Kidney (tissue), 14 donors: ENCODE results near the gene MAMLD1. TPM values are rescaled to one million over a fixed set of nuclear protein-coding genes. Genes with fewer than 3 reads are reported as not detected.

Experiments
- DNase-seq, 5 donors: peaks; one replicate each; pipeline ENCODE4 v3.0.0-alpha.2; 2013 to 2020
- FAIRE-seq: peaks from 2 replicates; lab custom pipeline; 2012; peaks lifted over from hg19 to GRCh38; lab: Jason Lieb, UNC
- H3K27ac ChIP-seq, 2 donors: one replicate each; pipeline ENCODE4 v1.7.0; 2013; ENCODE audit warnings: low read depth in 2 of 2, low read length in 2 of 2, inconsistent platforms in 1 of 2
- H3K27me3 ChIP-seq: one replicate; pipeline ENCODE4 v1.7.1; 2013; ENCODE audit warnings: low read length, inconsistent platforms; ENCODE audit not compliant: control insufficient read depth, insufficient read depth
- H3K36me3 ChIP-seq, 3 donors: one replicate each; pipeline versions ENCODE4 v1.7.0 to v1.7.1; 2013; ENCODE audit warnings: low read length in 3 of 3, control low read depth in 1 of 3, inconsistent platforms in 1 of 3; ENCODE audit not compliant: insufficient read depth in 3 of 3, control insufficient read depth in 2 of 3
- H3K4me1 ChIP-seq, 3 donors: one replicate each; pipeline versions ENCODE4 v1.7.0 to v1.7.1; 2013; ENCODE audit warnings: low read length in 3 of 3, inconsistent platforms in 1 of 3, low read depth in 1 of 3; ENCODE audit not compliant: control insufficient read depth in 2 of 3, insufficient read depth in 2 of 3
- H3K4me3 ChIP-seq, 3 donors: one replicate each; pipeline versions ENCODE4 v1.7.0 to v1.8.1; 2013; ENCODE audit warnings: low read length in 3 of 3, control low read depth in 1 of 3, inconsistent platforms in 1 of 3
- H3K9ac ChIP-seq, 3 donors: one replicate each; pipeline versions ENCODE4 v1.7.0 to v1.7.1; 2013; ENCODE audit warnings: low read length in 3 of 3, control low read depth in 1 of 3, inconsistent platforms in 1 of 3
- H3K9me3 ChIP-seq, 3 donors: one replicate each; pipeline versions ENCODE4 v1.7.0 to v1.7.1; 2013; ENCODE audit warnings: low read length in 3 of 3, control low read depth in 1 of 3, inconsistent platforms in 1 of 3; ENCODE audit not compliant: control insufficient read depth in 2 of 3, insufficient read depth in 1 of 3
- CTCF ChIP-seq: IDR thresholded peaks from 3 replicates; pipeline ENCODE4 v1.5.1; 2012; ENCODE audit warnings: mild to moderate bottlenecking, moderate library complexity, borderline replicate concordance; ENCODE audit not compliant: insufficient read depth; ENCODE audit errors: extremely low read depth
- intact Hi-C: fragments of 100-400 bp; cut with DNase I; formaldehyde crosslinking; loops from one replicate; pipeline ENCODE4 v1.11.1; 2022
- polyA plus RNA-seq: library from polyadenylated mRNA; stranded (reverse); fragments of 350-450 nt; fragmentation: Illumina TruSeq; extraction: RNeasy Lipid Tissue Mini Kit (QIAGEN cat#74804); gene quantifications from one replicate; pipeline ENCODE4 v1.2.3, GENCODE V29; 2014; ENCODE audit warnings: low read depth, low replicate concordance; ENCODE audit not compliant: insufficient read depth
- total RNA-seq: library from RNA; stranded (reverse); fragmentation: NEBNext Ultra II Directional; extraction: Animal tissue kit (Norgen Biotek cat#: 25700); gene quantifications from one replicate; pipeline ENCODE4 v1.2.1, GENCODE V29; 2021
- donor health status: control.
- donor health status: control.
- donor health status: control.
- donor health status: control.
- donor health status: control.
- donor health status: DM: yes; HTN: yes; CAD: no.
- donor health status: Normal renal cell carcinoma (clear cell type).

The MAMLD1 gene
- total and polyA plus RNA-seq, 2 donors from 2014 or later: 1.4 to 6.5 TPM

DNA sequence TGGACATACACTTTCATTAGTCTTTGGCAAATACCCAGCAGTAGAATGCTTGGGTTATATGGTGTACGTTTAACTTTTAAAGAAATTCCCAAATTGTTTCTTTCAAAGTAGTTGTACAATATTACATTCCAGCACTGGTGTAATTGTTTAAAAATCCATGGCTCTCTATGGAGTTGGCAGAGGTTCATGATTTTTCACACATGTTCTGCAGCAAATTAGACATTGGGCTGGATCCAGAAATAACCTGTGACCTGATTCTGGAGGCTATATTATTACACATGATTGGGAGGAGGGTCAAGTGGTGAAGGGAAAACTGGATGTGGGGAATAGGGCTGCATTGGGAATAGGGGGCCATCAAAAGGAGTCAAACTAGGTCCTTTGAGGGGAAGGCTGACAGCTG lies 41.9 kb downstream of the MAMLD1 start:
- Histone ChIP-seq H3K4me3 (no peak overlapping the region), H3K36me3 (no peaks in the 10 kb centered on the region), H3K9ac (no peak overlapping the region), H3K27me3 (no peaks in the 10 kb centered on the region), H3K4me1 (no peaks in the 10 kb centered on the region), H3K27ac (no peak overlapping the region), H3K9me3 (no peaks in the 10 kb centered on the region)
- no peak for DNase-seq
- no peak for TF ChIP-seq CTCF
- FAIRE-seq: no peak
- intact Hi-C loops: no loop called here

DNA sequence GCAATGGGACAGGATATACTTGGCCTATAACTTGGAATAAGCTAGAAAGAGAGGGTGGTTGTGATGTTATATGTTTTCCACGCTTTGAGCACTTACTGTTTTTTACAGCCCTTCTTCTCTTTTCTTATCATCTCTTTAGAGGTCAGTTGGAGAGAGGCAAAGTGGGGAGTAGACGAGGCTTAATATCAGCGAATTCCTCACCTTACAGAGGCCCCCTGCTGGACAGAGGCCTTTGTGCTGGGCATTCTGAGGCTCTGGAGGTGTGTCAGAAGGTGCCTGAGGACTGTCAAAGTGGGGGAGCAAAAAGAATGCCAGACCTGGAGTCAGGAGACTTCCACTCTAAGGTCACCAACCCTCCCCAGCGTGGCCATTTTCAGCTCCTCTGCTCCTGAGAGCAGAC lies 42.5 kb downstream of the MAMLD1 start:
- no peak overlapping the region for H3K9ac ChIP-seq
- no peaks in the 10 kb centered on the region for H3K9me3 ChIP-seq
- H3K27ac ChIP-seq: no peak overlapping the region
- H3K4me3 ChIP-seq: no peak overlapping the region
- no peak for TF ChIP-seq CTCF
- no peak for FAIRE-seq
- no peaks in the 10 kb centered on the region for H3K4me1 ChIP-seq
- no peaks in the 10 kb centered on the region for H3K27me3 ChIP-seq
- DNase-seq: peak in 1 of 5 donors; percentile 2
- no peaks in the 10 kb centered on the region for H3K36me3 ChIP-seq
- intact Hi-C loops: no loop called here

- Histone ChIP-seq H3K9ac (no peak overlapping the region), H3K9me3 (no peaks in the 10 kb centered on the region), H3K36me3 (no peaks in the 10 kb centered on the region), H3K27me3 (no peaks in the 10 kb centered on the region), H3K4me3 (no peak overlapping the region), H3K4me1 (no peaks in the 10 kb centered on the region), H3K27ac (no peak overlapping the region)
- FAIRE-seq: no peak
- intact Hi-C loops: no loop called here
- no peak for DNase-seq
- no peak for TF ChIP-seq CTCF
Observed at GRCh38 chrX:150406596-150406995, 43.5 kb downstream of the MAMLD1 start.

DNA sequence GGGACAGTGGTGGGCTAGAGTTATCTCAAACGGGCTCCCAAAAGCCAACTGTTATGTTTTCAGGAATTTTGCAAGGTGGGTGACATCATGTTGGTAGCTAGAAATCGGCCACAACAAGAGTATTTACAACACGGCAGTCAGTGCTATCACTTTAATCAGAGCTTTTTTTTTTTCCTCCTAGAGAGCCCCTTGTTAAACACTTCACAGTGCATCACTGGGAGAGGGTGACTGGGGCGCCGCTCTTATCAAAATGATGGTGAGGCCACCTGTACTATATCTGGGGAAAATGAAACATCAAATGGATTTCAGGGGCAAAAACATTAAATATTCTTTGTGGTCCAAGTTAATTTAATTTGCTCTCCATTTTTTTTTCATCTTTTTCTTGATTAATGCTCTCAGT lies 44.9 kb downstream of the MAMLD1 start:
- intact Hi-C loops: no loop called here
- FAIRE-seq (no peak), DNase-seq (no peak)
- Histone ChIP-seq H3K9me3 (no peaks in the 10 kb centered on the region), H3K4me3 (no peak overlapping the region), H3K36me3 (no peaks in the 10 kb centered on the region), H3K4me1 (no peaks in the 10 kb centered on the region), H3K9ac (no peak overlapping the region), H3K27ac (no peak overlapping the region), H3K27me3 (no peaks in the 10 kb centered on the region)
- no peak for TF ChIP-seq CTCF
